ENCODE data around the gene WFIKKN1. TPM values are rescaled to one million over a fixed set of nuclear protein-coding genes. Genes with fewer than 3 reads are reported as not detected.

The WFIKKN1 gene
- total and polyA plus RNA-seq, 2 of the 13 experiments (the other 11 are each of a cell fraction or from before 2014, with no cell fraction given), result 1.7 to 4.9 TPM

DNA sequence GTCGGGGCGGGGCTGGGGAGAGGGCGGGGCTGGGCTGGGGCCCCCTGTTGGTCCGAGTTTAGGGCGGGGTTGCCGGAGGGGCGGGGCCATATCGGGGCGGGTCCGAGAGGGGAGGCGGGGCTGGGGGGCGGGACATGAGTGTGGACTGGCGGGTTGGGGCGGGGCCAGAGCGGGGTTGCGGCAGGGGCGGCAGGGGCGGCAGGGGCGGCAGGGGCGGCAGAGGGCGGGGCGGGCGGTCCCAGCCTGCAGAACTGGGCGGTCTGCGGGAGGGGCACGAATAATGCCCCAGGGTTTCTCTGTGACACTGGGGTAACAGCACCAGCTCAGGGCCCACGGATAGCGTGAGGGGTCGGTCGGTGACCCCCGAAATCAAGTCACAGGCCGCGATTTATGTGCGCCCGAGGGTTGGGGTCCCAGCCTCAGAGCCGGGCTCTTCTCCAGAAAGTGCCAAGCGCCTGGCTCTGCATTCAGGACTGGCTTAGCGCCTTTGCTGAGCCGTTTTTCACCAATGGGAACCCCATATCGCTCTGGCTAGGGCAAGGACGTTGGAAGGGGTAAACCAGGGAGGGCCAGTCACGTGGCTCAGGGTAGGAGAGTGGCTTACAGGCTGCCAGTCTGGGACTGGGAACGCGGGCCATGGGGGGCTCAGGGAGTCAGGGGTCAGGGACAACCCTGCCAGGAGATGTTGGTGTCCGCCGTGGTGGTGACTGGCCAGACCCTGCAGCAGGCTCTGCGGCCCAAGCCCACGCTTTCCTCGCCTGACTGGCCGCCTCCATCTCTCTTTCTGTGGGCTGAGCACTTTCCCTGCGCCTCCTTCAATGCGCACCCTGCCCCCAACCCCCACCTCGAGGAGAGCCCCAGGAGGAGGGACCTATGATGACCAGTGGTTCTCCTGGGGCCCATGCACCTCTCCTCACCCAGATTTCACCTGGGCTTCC is 6.6 kb downstream of the WFIKKN1 start (continued):
- TF ChIP-seq ZNF570 (CRISPR knock-in tag; IDR thresholded peaks at IDR 0.05; ENCODE audit: borderline replicate concordance) (no peak), PCBP1 (IDR thresholded peaks at IDR 0.05; ENCODE audit: borderline replicate concordance, low read depth, low read length) (no peak), ZNF12 (CRISPR knock-in tag; IDR thresholded peaks at IDR 0.05) (no peak), JDP2 (CRISPR knock-in tag; IDR thresholded peaks at IDR 0.05; ENCODE audit: borderline replicate concordance) (no peak), NCOA5 (CRISPR knock-in tag; IDR thresholded peaks at IDR 0.05) (no peak), ZZZ3 (CRISPR knock-in tag; IDR thresholded peaks at IDR 0.05; ENCODE audit: borderline replicate concordance) (no peak), ZEB1 (IDR thresholded peaks at IDR 0.05; ENCODE audit: insufficient replicate concordance, low read depth) (no peak), SOX13 (IDR thresholded peaks at IDR 0.05) (no peak), SOX13 (CRISPR knock-in tag; conservative IDR thresholded peaks at IDR 0.05 in 1 of 2, IDR thresholded peaks at IDR 0.05 in 1 of 2) (no peak), IRF1 (CRISPR knock-in tag; IDR thresholded peaks at IDR 0.05; ENCODE audit: low read depth) (no peak), ZBTB46 (CRISPR knock-in tag; IDR thresholded peaks at IDR 0.05; ENCODE audit: borderline replicate concordance) (no peak), ZNF513 (CRISPR knock-in tag; conservative IDR thresholded peaks at IDR 0.05) (0 out of 2 replicates have a peak, but pooled peaks have one; percentile 3), ZNF883 (CRISPR knock-in tag; IDR thresholded peaks at IDR 0.05; ENCODE audit: not compliant biosample characterization) (peak; percentile 73), SP4 (CRISPR knock-in tag; IDR thresholded peaks at IDR 0.05) (peak; percentile 27; the same call in 1 of the 2 replicates), NCOA2 (CRISPR knock-in tag; IDR thresholded peaks at IDR 0.05) (no peak)
- TF ChIP-seq, protein P1, sequence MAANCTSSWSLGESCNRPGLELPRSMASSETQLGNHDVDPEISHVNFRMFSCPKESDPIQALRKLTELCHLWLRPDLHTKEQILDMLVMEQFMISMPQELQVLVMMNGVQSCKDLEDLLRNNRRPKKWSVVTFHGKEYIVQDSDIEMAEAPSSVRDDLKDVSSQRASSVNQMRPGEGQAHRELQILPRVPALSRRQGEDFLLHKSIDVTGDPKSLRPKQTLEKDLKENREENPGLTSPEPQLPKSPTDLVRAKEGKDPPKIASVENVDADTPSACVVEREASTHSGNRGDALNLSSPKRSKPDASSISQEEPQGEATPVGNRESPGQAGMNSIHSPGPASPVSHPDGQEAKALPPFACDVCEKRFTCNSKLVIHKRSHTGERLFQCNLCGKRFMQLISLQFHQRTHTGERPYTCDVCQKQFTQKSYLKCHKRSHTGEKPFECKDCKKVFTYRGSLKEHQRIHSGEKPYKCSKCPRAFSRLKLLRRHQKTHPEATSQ (CRISPR knock-in tag; IDR thresholded peaks at IDR 0.05; ENCODE audit: borderline replicate concordance), result no peak
- TF ChIP-seq, protein P2, sequence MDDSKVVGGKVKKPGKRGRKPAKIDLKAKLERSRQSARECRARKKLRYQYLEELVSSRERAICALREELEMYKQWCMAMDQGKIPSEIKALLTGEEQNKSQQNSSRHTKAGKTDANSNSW (CRISPR knock-in tag; IDR thresholded peaks at IDR 0.05; ENCODE audit: borderline replicate concordance), result no peak
- TF ChIP-seq, protein P3, sequence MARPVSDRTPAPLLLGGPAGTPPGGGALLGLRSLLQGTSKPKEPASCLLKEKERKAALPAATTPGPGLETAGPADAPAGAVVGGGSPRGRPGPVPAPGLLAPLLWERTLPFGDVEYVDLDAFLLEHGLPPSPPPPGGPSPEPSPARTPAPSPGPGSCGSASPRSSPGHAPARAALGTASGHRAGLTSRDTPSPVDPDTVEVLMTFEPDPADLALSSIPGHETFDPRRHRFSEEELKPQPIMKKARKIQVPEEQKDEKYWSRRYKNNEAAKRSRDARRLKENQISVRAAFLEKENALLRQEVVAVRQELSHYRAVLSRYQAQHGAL (CRISPR knock-in tag; IDR thresholded peaks at IDR 0.05; ENCODE audit: not compliant biosample characterization), result no peak
